H1 (cell line): ENCODE data around the gene RRAGC. TPM values are rescaled to one million over a fixed set of nuclear protein-coding genes. Genes with fewer than 3 reads are reported as not detected.

ENCODE experiments used
- CTCF ChIA-PET: fragments of 300-600 bp; sonication (Branson Sonifier 250); formaldehyde crosslinking; loops from one replicate; lab custom pipeline; 2021; ENCODE audit not compliant: partially characterized antibody; lab: Charles Lee
- POLR2A ChIA-PET: fragments of 300-600 bp; sonication (Branson Sonifier 250); formaldehyde crosslinking; loops from one replicate; lab custom pipeline; 2021; ENCODE audit warnings: inconsistent platforms; ENCODE audit not compliant: partially characterized antibody; lab: Charles Lee
- DNase-seq, 2 experiments: peaks; one replicate each; pipeline versions ENCODE4 v3.0.0 to v3.0.0-alpha.2; 2010 to 2022; ENCODE audit warnings: low spot score in 2 of 2, low read depth in 1 of 2, mixed read lengths in 1 of 2
- FAIRE-seq: peaks from 2 replicates; lab custom pipeline; 2011; peaks lifted over from hg19 to GRCh38; lab: Jason Lieb, UNC
- H2AFZ ChIP-seq: 2 replicates; pipeline ENCODE4 v1.8.1; 2012; ENCODE audit warnings: low read length, inconsistent platforms
- H2AK5ac ChIP-seq: 2 replicates; pipeline ENCODE4 v1.6.1; 2013; ENCODE audit warnings: low read depth, low read length
- H2BK120ac ChIP-seq: replicated peaks from 2 replicates; pipeline ENCODE3; 2013; ENCODE audit warnings: low read depth, low read length, inconsistent platforms
- H2BK12ac ChIP-seq: 2 replicates; pipeline ENCODE4 v1.6.1; 2013; ENCODE audit warnings: low read depth, low read length
- H2BK15ac ChIP-seq: 2 replicates; pipeline ENCODE4 v1.6.1; 2013; ENCODE audit warnings: low read length
- H2BK20ac ChIP-seq: 2 replicates; pipeline ENCODE4 v1.6.1; 2013; ENCODE audit warnings: low read length
- H2BK5ac ChIP-seq: 2 replicates; pipeline ENCODE4 v1.6.1; 2013; ENCODE audit warnings: low read depth, low read length
- H3K14ac ChIP-seq: 2 replicates; pipeline ENCODE4 v1.6.1; 2013; ENCODE audit warnings: inconsistent platforms; ENCODE audit not compliant: insufficient read length
- H3K18ac ChIP-seq: 2 replicates; pipeline ENCODE4 v1.6.1; 2013; ENCODE audit warnings: low read length; ENCODE audit errors: extremely low read depth
- H3K23ac ChIP-seq: 2 replicates; pipeline ENCODE4 v1.6.1; 2013; ENCODE audit warnings: inconsistent platforms; ENCODE audit not compliant: insufficient read length
- H3K23me2 ChIP-seq: 2 replicates; pipeline ENCODE4 v1.6.1; 2013; ENCODE audit warnings: low read depth, low read length
- H3K27ac ChIP-seq: 2 replicates; pipeline ENCODE4 v1.6.1; 2011; ENCODE audit warnings: low read depth, low read length, inconsistent platforms
- H3K27me3 ChIP-seq, 4 experiments: replicated peaks in 1 of 4; 1 replicate in 1 of 4; 2 replicates in 3 of 4; pipeline versions ENCODE4 v1.6.1 to v1.8.1; 2011 to 2013; ENCODE audit warnings: low read length in 3 of 4, mild to moderate bottlenecking in 3 of 4, inconsistent platforms in 2 of 4, mixed read lengths in 2 of 4, moderate library complexity in 1 of 4; ENCODE audit not compliant: control insufficient read depth in 3 of 4, insufficient read depth in 3 of 4; ENCODE audit errors: extremely low read depth in 1 of 4
- H3K36me3 ChIP-seq, 4 experiments: 2 replicates each; pipeline versions ENCODE4 v1.6.1 to v1.8.1; 2011 to 2013; ENCODE audit warnings: mild to moderate bottlenecking in 4 of 4, low read length in 3 of 4, moderate library complexity in 2 of 4, control low read depth in 1 of 4, inconsistent platforms in 1 of 4; ENCODE audit not compliant: insufficient read depth in 4 of 4, control insufficient read depth in 2 of 4
- H3K4ac ChIP-seq: replicated peaks from 2 replicates; pipeline ENCODE3; 2013; ENCODE audit warnings: low read length, low read depth, mixed read lengths, inconsistent platforms; ENCODE audit not compliant: insufficient read length
- H3K4me1 ChIP-seq, 4 experiments: replicated peaks in 1 of 4; 1 replicate in 1 of 4; 2 replicates in 3 of 4; pipeline versions ENCODE4 v1.6.1 to v1.8.1; 2011 to 2013; ENCODE audit warnings: low read length in 3 of 4, inconsistent platforms in 2 of 4, mixed read lengths in 1 of 4; ENCODE audit not compliant: insufficient read depth in 4 of 4, control insufficient read depth in 3 of 4
- H3K4me2 ChIP-seq, 2 experiments: 2 replicates each; pipeline versions ENCODE4 v1.6.1 to v1.8.1; 2011 to 2013; ENCODE audit warnings: low read depth in 2 of 2, low read length in 2 of 2, control low read depth in 1 of 2, inconsistent platforms in 1 of 2, mild to moderate bottlenecking in 1 of 2; ENCODE audit not compliant: insufficient read depth in 1 of 2
- H3K4me3 ChIP-seq, 4 experiments: fragments of 200-600, 300-600 bp in 1 of 4; sonication (generic), shearing (Covaris generic), sonication (Bioruptor Twin) in 1 of 4; 2 replicates each; pipeline versions ENCODE4 v1.5.1 to v1.8.1; 2011 to 2016; ENCODE audit warnings: low read length in 4 of 4, low read depth in 3 of 4, control low read depth in 2 of 4, inconsistent platforms in 2 of 4, mild to moderate bottlenecking in 2 of 4, mixed read lengths in 1 of 4, moderate library complexity in 1 of 4; ENCODE audit not compliant: insufficient read depth in 2 of 4; ENCODE audit errors: extremely low read depth in 1 of 4
- H3K56ac ChIP-seq: replicated peaks from 2 replicates; pipeline ENCODE3; 2013; ENCODE audit warnings: low read depth, mild to moderate bottlenecking, mixed read lengths, low read length, inconsistent platforms; ENCODE audit not compliant: insufficient read length
- H3K79me1 ChIP-seq: 2 replicates; pipeline ENCODE4 v1.6.1; 2013; ENCODE audit warnings: low read depth, low read length, control low read depth
- H3K79me2 ChIP-seq, 2 experiments: 2 replicates each; pipeline versions ENCODE4 v1.6.1 to v1.8.1; 2012 to 2013; ENCODE audit warnings: low read length in 2 of 2, mild to moderate bottlenecking in 2 of 2, inconsistent platforms in 1 of 2; ENCODE audit not compliant: insufficient read depth in 2 of 2, control insufficient read depth in 1 of 2
- H3K9ac ChIP-seq, 4 experiments: replicated peaks in 1 of 4; 1 replicate in 1 of 4; 2 replicates in 3 of 4; pipeline versions ENCODE4 v1.6.1 to v1.8.1; 2011 to 2013; ENCODE audit warnings: low read depth in 3 of 4, low read length in 3 of 4, control low read depth in 2 of 4, mild to moderate bottlenecking in 2 of 4, moderate library complexity in 2 of 4, inconsistent platforms in 1 of 4; ENCODE audit errors: extremely low read depth in 1 of 4
- H3K9me3 ChIP-seq, 2 experiments: 2 replicates each; pipeline versions ENCODE4 v1.6.1 to v1.8.1; 2012 to 2013; ENCODE audit warnings: mild to moderate bottlenecking in 2 of 2, moderate library complexity in 2 of 2, control low read depth in 1 of 2, inconsistent platforms in 1 of 2, low read depth in 1 of 2, low read length in 1 of 2, mixed read lengths in 1 of 2; ENCODE audit not compliant: insufficient read depth in 2 of 2
- H4K20me1 ChIP-seq, 2 experiments: replicated peaks in 1 of 2; 2 replicates each; pipeline versions ENCODE3 to v1.8.1; 2011 to 2013; ENCODE audit warnings: inconsistent platforms in 2 of 2, low read length in 2 of 2, mild to moderate bottlenecking in 1 of 2; ENCODE audit not compliant: insufficient read depth in 2 of 2, control insufficient read depth in 1 of 2
- H4K5ac ChIP-seq: 2 replicates; pipeline ENCODE4 v1.6.1; 2013; ENCODE audit warnings: low read length, low read depth, mixed read lengths, inconsistent platforms; ENCODE audit not compliant: insufficient read length
- H4K8ac ChIP-seq: 2 replicates; pipeline ENCODE4 v1.8.0; 2013; ENCODE audit warnings: mild to moderate bottlenecking, moderate library complexity, low read length, inconsistent platforms; ENCODE audit not compliant: insufficient read depth; ENCODE audit errors: extremely low read depth
- H4K91ac ChIP-seq: replicated peaks from 2 replicates; pipeline ENCODE3; 2013; ENCODE audit warnings: low read length, mixed read lengths, inconsistent platforms; ENCODE audit not compliant: insufficient read length
- ASH2L ChIP-seq: fragments of 200-600, 300-600 bp; sonication (generic); IDR thresholded peaks from one replicate; pipeline ENCODE4 v1.7.1; 2017; ENCODE audit warnings: low read length
- POLR2A ChIP-seq, 2 experiments: IDR thresholded peaks; 1 replicate in 1 of 2; 2 replicates in 1 of 2; pipeline ENCODE4 v1.6.1; 2011; ENCODE audit warnings: low read depth in 2 of 2, low read length in 2 of 2, mild to moderate bottlenecking in 2 of 2; ENCODE audit errors: control extremely low read depth in 1 of 2
- RAD21 ChIP-seq, 2 experiments: IDR thresholded peaks in 1 of 2; conservative IDR thresholded peaks in 1 of 2; 2 replicates each; pipeline ENCODE4 v1.6.1; 2011; ENCODE audit warnings: low read depth in 2 of 2, low read length in 2 of 2, improper control_type of control experiment in 1 of 2, inconsistent platforms in 1 of 2, mild to moderate bottlenecking in 1 of 2, moderate library complexity in 1 of 2
- SIN3A ChIP-seq, 2 experiments: IDR thresholded peaks in 1 of 2; conservative IDR thresholded peaks in 1 of 2; 2 replicates each; pipeline ENCODE4 v1.6.1; 2011 to 2012; ENCODE audit warnings: low read length in 2 of 2, improper control_type of control experiment in 1 of 2, low read depth in 1 of 2, mild to moderate bottlenecking in 1 of 2
- SIRT6 ChIP-seq: IDR thresholded peaks from one replicate; pipeline ENCODE4 v1.7.1; 2012; ENCODE audit warnings: low read length, inconsistent platforms
- SP2 ChIP-seq: IDR thresholded peaks from 2 replicates; pipeline ENCODE4 v1.6.1; 2012; ENCODE audit warnings: mild to moderate bottlenecking, low read length, inconsistent platforms
- USF2 ChIP-seq: IDR thresholded peaks from 2 replicates; pipeline ENCODE4 v1.6.1; 2011; ENCODE audit warnings: low read length, improper control_type of control experiment
- WGBS, 2 experiments: shearing (Covaris generic) in 1 of 2; methylation state at CpG; one replicate each; pipeline versions ENCODE4 v1.1.6 to v1.1.7; 2013 to 2015; ENCODE audit warnings: low lambda C conversion rate in 2 of 2, mixed read lengths in 2 of 2, inconsistent platforms in 1 of 2, low coverage in 1 of 2, missing lambda C conversion rate in 1 of 2; ENCODE audit not compliant: insufficient replicate concordance in 2 of 2, insufficient coverage in 1 of 2, insufficient read length in 1 of 2; ENCODE audit errors: extremely low coverage in 1 of 2, missing lambda C conversion rate in 1 of 2; 5-methylcytosine and 5-hydroxymethylcytosine counted together
- polyA plus RNA-seq, 7 experiments: library from polyadenylated mRNA; depleted of rRNA in 3 of 7; stranded (reverse) in 5 of 7; unstranded in 2 of 7; fragments of >200 nt in 5 of 7; fragments of 200-250 nt in 2 of 7; gene quantifications; 1 replicate in 5 of 7; 2 replicates in 1 of 7; 4 replicates in 1 of 7; pipeline versions ENCODE4 v1.2.1 to v1.2.3, GENCODE V29; 2011 to 2013; ENCODE audit warnings: missing spikeins in 2 of 7, mixed read lengths in 2 of 7
- total RNA-seq: library from RNA; stranded (reverse); fragmentation: NEBNext Ultra II Directional; extraction: Animal tissue kit (Norgen Biotek cat#: 25700); gene quantifications from 2 replicates; pipeline ENCODE4 v1.2.1, GENCODE V29; 2021

Gene RRAGC
- total and polyA plus RNA-seq, 2 of the 8 experiments (the other 6 are each of a cell fraction or from before 2014, with no cell fraction given), result 12.0 to 16.5 TPM

GRCh38 chr1:38827318-38827717, 32.3 kb downstream of the RRAGC start:
- Histone ChIP-seq H3K27me3 (no peaks in the 10 kb centered on the region; a peak in 1 of 7 replicates), H3K79me1 (no peaks in the 10 kb centered on the region), H3K14ac (no peak overlapping the region), H4K8ac (no peak overlapping the region), H2BK120ac (no peak overlapping the region), H3K79me2 (no peaks in the 10 kb centered on the region), H2BK15ac (no peak overlapping the region), H3K56ac (no peak overlapping the region), H2BK20ac (no peak overlapping the region), H3K4me3 (no peak overlapping the region), H4K20me1 (no peaks in the 10 kb centered on the region), H3K4me1 (no peaks in the 10 kb centered on the region), H3K4ac (no peak overlapping the region), H2AK5ac (no peak overlapping the region), H3K23me2 (no peaks in the 10 kb centered on the region), H2BK5ac (no peak overlapping the region), H4K5ac (no peak overlapping the region), H3K9me3 (no peaks in the 10 kb centered on the region), H3K4me2 (no peak overlapping the region), H4K91ac (no peak overlapping the region), H3K23ac (no peak overlapping the region), H2AFZ (no peak overlapping the region), H3K36me3 (no peaks in the 10 kb centered on the region), H3K18ac (no peak overlapping the region), H2BK12ac (no peak overlapping the region), H3K27ac (no peak overlapping the region), H3K9ac (no peak overlapping the region)
- CTCF ChIA-PET, result interaction anchor here (0.9 to 4.0 kb wide), 7 partner anchors 8 to 462 kb away, joined by 3 to 17 read pairs (median 4); no protein-coding TSS in a partner anchor
- no peak for DNase-seq
- no peak for TF ChIP-seq SIN3A (conservative IDR thresholded peaks at IDR 0.05 in 1 of 2, IDR thresholded peaks at IDR 0.05 in 1 of 2; ENCODE audit: low read depth in 1 of 2, low read length in 2 of 2)
- no peak for TF ChIP-seq ASH2L
- no peak for TF ChIP-seq SIRT6
- TF ChIP-seq RAD21 (IDR thresholded peaks at IDR 0.05 in 1 of 2, conservative IDR thresholded peaks at IDR 0.05 in 1 of 2; ENCODE audit: low read depth in 2 of 2, low read length in 2 of 2), result no peak
- TF ChIP-seq USF2, result no peak
- no peak for TF ChIP-seq SP2
- no peak for TF ChIP-seq POLR2A (IDR thresholded peaks at IDR 0.05; ENCODE audit: control extremely low read depth in 1 of 2, low read depth in 2 of 2, low read length in 2 of 2)
- POLR2A ChIA-PET, result interaction anchor here (0.6 to 1.0 kb wide), 3 partner anchors 8 to 816 kb away, joined by 3 to 4 read pairs (median 3); no protein-coding TSS in a partner anchor
- WGBS, 2 experiments, result 84% methylated on average over 2 of the region's 2 CpGs; no CpG with 5 or more reads in 1 of the 2 experiments
- FAIRE-seq, result no peak
